A673 (cell line): Measurements from ENCODE around the gene XRCC4. TPM values are rescaled to one million over a fixed set of nuclear protein-coding genes. Genes with fewer than 3 reads are reported as not detected.

Experiments
- BruUV-seq: library from RNA; stranded (reverse); fragments of 400-500 nt; replicated peaks from 2 replicates; lab custom pipeline; 2021; lab: Mats Ljungman, UMichigan
- CTCF ChIA-PET: fragments of 300-600 bp; sonication (Branson Sonifier 250); formaldehyde crosslinking; loops from one replicate; lab custom pipeline; 2022; ENCODE audit warnings: antibody characterized with exemption; lab: Charles Lee
- POLR2A ChIA-PET: fragments of 300-600 bp; sonication (Branson Sonifier 250); formaldehyde crosslinking; loops from one replicate; lab custom pipeline; 2022; ENCODE audit warnings: antibody characterized with exemption; ENCODE audit not compliant: low non-redundant PET; lab: Charles Lee
- DNase-seq: peaks from one replicate; pipeline ENCODE4 v3.0.0-alpha.2; 2015; ENCODE audit warnings: low spot score
- H3K27ac ChIP-seq: fragments of 200-600 bp; sonication (generic); 2 replicates; pipeline ENCODE4 v1.5.1; 2016; ENCODE audit warnings: mixed run types, low read depth, mild to moderate bottlenecking, mixed read lengths, antibody characterized with exemption, low read length; ENCODE audit not compliant: poor library complexity, severe bottlenecking
- H3K27me3 ChIP-seq: fragments of 200-600 bp; sonication (generic); replicated peaks from 2 replicates; pipeline ENCODE4 v1.6.1; 2017; ENCODE audit warnings: mixed run types, low read depth, mild to moderate bottlenecking, mixed read lengths, antibody characterized with exemption, low read length; ENCODE audit not compliant: insufficient read depth, poor library complexity
- H3K36me3 ChIP-seq: fragments of 200-600 bp; sonication (generic); 2 replicates; pipeline ENCODE4 v1.6.1; 2016; ENCODE audit warnings: mixed run types, mild to moderate bottlenecking, mixed read lengths, antibody characterized with exemption, low read length; ENCODE audit not compliant: insufficient read depth, poor library complexity, severe bottlenecking
- H3K4me1 ChIP-seq: fragments of 200-600 bp; sonication (generic); 2 replicates; pipeline ENCODE4 v1.6.1; 2017; ENCODE audit warnings: mixed run types, mild to moderate bottlenecking, mixed read lengths, antibody characterized with exemption, low read length; ENCODE audit not compliant: insufficient read depth, poor library complexity, severe bottlenecking
- H3K4me3 ChIP-seq: fragments of 200-600 bp; sonication (generic); 2 replicates; pipeline ENCODE4 v1.5.1; 2016; ENCODE audit warnings: low read depth, mixed run types, mild to moderate bottlenecking, mixed read lengths, low read length; ENCODE audit not compliant: poor library complexity, severe bottlenecking
- H3K9me3 ChIP-seq: fragments of 200-600 bp; sonication (generic); 2 replicates; pipeline ENCODE4 v1.6.1; 2016; ENCODE audit warnings: mixed run types, low read depth, mild to moderate bottlenecking, mixed read lengths, antibody characterized with exemption, low read length; ENCODE audit not compliant: poor library complexity, severe bottlenecking
- EZH2 ChIP-seq: fragments of 200-600 bp; sonication (generic); IDR thresholded peaks from 2 replicates; pipeline ENCODE4 v1.6.1; 2017; ENCODE audit warnings: borderline replicate concordance, low read depth, mild to moderate bottlenecking, mixed read lengths, antibody characterized with exemption, low read length; ENCODE audit not compliant: poor library complexity, severe bottlenecking
- intact Hi-C: fragments of 100-400 bp; cut with micrococcal nuclease; formaldehyde crosslinking; loops from one replicate; pipeline ENCODE4 v1.10.0; 2022; ENCODE audit not compliant: unreplicated experiment
- total RNA-seq: library from RNA; stranded (reverse); gene quantifications from 2 replicates; pipeline ENCODE4 v1.2.3, GENCODE V29; 2021
- TF ChIP-seq, protein P1 (sequence below): fragments of 300-800, 200-600 bp; sonication (generic); conservative IDR thresholded peaks from 2 replicates; pipeline ENCODE4 v1.5.1; 2017; ENCODE audit warnings: low read depth, mild to moderate bottlenecking, antibody characterized with exemption, low read length, moderate library complexity, mixed read lengths

The XRCC4 gene
- total RNA-seq, 1 experiment from 2014 or later: 8.1 TPM

- Histone ChIP-seq H3K27ac (no peak overlapping the region), H3K27me3 (no peaks in the 10 kb centered on the region), H3K4me1 (no peaks in the 10 kb centered on the region), H3K9me3 (no peaks in the 10 kb centered on the region), H3K36me3 (no peaks in the 10 kb centered on the region), H3K4me3 (no peak overlapping the region)
- intact Hi-C loops: no loop called here
- no TSS peak for BruUV-seq
- no peak for DNase-seq
- TF ChIP-seq, protein P1, sequence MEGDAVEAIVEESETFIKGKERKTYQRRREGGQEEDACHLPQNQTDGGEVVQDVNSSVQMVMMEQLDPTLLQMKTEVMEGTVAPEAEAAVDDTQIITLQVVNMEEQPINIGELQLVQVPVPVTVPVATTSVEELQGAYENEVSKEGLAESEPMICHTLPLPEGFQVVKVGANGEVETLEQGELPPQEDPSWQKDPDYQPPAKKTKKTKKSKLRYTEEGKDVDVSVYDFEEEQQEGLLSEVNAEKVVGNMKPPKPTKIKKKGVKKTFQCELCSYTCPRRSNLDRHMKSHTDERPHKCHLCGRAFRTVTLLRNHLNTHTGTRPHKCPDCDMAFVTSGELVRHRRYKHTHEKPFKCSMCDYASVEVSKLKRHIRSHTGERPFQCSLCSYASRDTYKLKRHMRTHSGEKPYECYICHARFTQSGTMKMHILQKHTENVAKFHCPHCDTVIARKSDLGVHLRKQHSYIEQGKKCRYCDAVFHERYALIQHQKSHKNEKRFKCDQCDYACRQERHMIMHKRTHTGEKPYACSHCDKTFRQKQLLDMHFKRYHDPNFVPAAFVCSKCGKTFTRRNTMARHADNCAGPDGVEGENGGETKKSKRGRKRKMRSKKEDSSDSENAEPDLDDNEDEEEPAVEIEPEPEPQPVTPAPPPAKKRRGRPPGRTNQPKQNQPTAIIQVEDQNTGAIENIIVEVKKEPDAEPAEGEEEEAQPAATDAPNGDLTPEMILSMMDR: no peak
- POLR2A ChIA-PET: no interaction called here
- CTCF ChIA-PET: no interaction called here
These were observed 167.2 kb downstream of the XRCC4 start for GRCh38 chr5:83244516-83244915.

GRCh38 chr5:83245037-83245436 lies 167.7 kb downstream of the XRCC4 start:
- BruUV-seq: no TSS peak
- Histone ChIP-seq H3K27me3 (no peaks in the 10 kb centered on the region), H3K36me3 (no peaks in the 10 kb centered on the region), H3K4me1 (no peaks in the 10 kb centered on the region), H3K27ac (no peak overlapping the region), H3K9me3 (no peaks in the 10 kb centered on the region), H3K4me3 (no peak overlapping the region)
- intact Hi-C loops: no loop called here
- CTCF ChIA-PET: no interaction called here
- DNase-seq: no peak
- TF ChIP-seq EZH2: no peak
- TF ChIP-seq, protein P1: no peak
- POLR2A ChIA-PET: no interaction called here

GRCh38 chr5:83246071-83246470 lies 168.7 kb downstream of the XRCC4 start:
- DNase-seq: no peak
- CTCF ChIA-PET: no interaction called here
- Histone ChIP-seq H3K27me3 (no peaks in the 10 kb centered on the region), H3K4me3 (no peak overlapping the region), H3K36me3 (no peaks in the 10 kb centered on the region), H3K27ac (no peak overlapping the region), H3K9me3 (no peaks in the 10 kb centered on the region), H3K4me1 (no peaks in the 10 kb centered on the region)
- TF ChIP-seq EZH2: no peak
- TF ChIP-seq, protein P1: no peak
- no TSS peak for BruUV-seq
- intact Hi-C loops: no loop called here
- POLR2A ChIA-PET: no interaction called here
